Measurements from ENCODE around the gene CSAD.

Gene CSAD

DNA sequence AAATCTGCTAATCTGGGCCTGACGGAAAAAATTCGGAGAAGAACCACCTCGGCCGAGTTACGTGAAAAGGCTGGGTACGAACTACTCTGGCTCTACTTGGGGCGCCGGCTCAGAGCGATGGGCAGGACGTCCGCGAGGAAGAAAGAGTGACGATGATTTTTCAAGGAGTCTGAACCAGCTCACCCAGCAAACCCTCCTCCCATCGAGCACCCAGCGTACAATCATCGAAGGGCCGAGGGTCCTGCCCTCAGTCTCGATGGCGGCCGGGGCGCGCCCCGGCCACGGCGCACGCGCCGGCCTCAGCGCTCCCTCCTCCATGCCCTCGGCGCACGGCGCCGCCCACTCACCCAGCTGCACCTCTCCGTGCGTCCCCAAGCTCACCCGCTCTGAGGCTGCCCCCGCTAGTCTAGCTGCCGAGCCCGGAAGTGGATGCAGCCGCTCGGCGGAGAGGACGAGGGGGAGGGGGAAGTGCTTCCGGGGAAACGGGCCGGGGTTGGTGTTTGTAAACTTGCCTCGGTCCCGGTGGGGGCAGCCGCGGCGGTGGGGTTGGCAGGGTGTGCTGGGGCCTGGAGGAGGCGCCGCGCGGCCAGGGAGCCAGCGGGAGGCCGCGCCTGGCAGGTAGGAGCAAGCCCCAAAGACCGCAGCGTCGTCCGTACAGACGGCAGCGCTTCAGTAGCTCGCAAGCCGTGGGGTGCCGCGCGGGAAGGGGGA lies at the start of gene CSAD, which contains the start of gene ZNF740:
Gene CSAD, minus strand, starts transcription at position 706 of the 711 bp plus-strand sequence. CDS start 7,455 bp downstream, outside the sequence.
Gene ZNF740, plus strand, starts transcription at position 503 of the 711 bp plus-strand sequence. CDS start 1,262 bp downstream, outside the sequence.
- H3K4me3 ChIP-seq (ENCODE audit: low read depth in 1 of 5, low read length in 5 of 5): peak within 1 kb of the TSS; percentile 74 to 91 (median 85)
- peak within 1 kb of the TSS; percentile 87 for H3K27ac ChIP-seq (ENCODE audit: low read depth, low read length)
- H3K4me1 ChIP-seq (ENCODE audit: control insufficient read depth in 5 of 5, insufficient read depth in 5 of 5, low read length in 5 of 5): peaks cover 16 to 61% (median 48%) of the 10 kb centered on the region in 5 donors
- no peaks in the 10 kb centered on the region for H3K9me3 ChIP-seq (ENCODE audit: control insufficient read depth in 5 of 5, low read length in 5 of 5)
- H3K36me3 ChIP-seq (ENCODE audit: control insufficient read depth in 5 of 5, insufficient read depth in 5 of 5, low read length in 5 of 5): peaks cover 12 to 32% (median 22%) of the 10 kb centered on the region in 5 donors
- peak within 1 kb of the TSS; percentile 84 to 91 (median 88) for H3K9ac ChIP-seq (ENCODE audit: low read length in 5 of 5)
- no peaks in the 10 kb centered on the region for H3K27me3 ChIP-seq (ENCODE audit: control insufficient read depth in 5 of 5, insufficient read depth in 4 of 5, low read length in 5 of 5)

DNA sequence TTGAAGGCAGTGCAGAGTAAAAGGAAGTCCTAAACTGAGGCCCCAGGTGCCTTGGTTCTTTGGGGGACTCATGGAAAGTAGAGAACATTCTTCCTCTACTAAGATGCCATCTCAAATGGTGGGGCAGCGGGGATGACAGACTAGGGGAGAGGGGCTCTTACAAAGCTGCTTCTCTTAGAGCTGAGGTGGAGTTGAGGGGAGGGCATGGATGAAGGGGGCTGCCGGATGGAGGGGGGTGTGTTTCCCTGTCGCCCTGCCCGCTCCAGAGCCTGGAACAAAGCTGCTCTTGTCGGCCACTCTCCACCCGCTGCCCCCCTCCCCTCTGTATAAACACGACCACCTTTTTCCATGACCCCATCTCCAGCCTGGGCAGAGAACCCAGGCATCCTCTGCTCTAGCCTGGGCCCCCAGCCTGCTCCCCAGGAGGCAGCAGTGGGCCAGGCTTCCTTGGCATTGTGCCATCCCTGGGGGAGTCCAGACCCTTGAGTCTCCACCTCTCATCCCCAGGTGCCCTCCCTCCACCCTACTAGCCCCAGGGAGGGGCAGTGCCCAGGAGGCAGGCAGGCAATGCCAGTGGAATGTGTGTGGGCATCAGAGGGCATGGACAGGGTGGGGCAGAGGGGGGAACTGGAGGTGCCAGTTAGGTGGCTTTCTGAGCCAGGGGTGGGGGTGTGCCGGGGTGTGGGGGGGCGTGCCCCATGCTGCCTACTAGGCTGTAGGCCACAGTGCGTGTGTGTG lies 49.6 kb upstream of the CSAD start:
- no peak overlapping the region for H3K27ac ChIP-seq (ENCODE audit: low read depth, low read length)
- H3K4me3 ChIP-seq (ENCODE audit: low read depth in 1 of 5, low read length in 5 of 5): no peak overlapping the region
- H3K9me3 ChIP-seq (ENCODE audit: control insufficient read depth in 5 of 5, low read length in 5 of 5): no peaks in the 10 kb centered on the region
- no peak overlapping the region for H3K9ac ChIP-seq (ENCODE audit: low read length in 5 of 5)
- H3K27me3 ChIP-seq (ENCODE audit: control insufficient read depth in 5 of 5, insufficient read depth in 4 of 5, low read length in 5 of 5): peaks cover 0 to 22% (median 4%) of the 10 kb centered on the region in 5 donors
- H3K36me3 ChIP-seq (ENCODE audit: control insufficient read depth in 5 of 5, insufficient read depth in 5 of 5, low read length in 5 of 5): peaks cover 0 to 4% (median 0%) of the 10 kb centered on the region in 5 donors
- peaks cover 2 to 32% (median 30%) of the 10 kb centered on the region in 5 donors for H3K4me1 ChIP-seq (ENCODE audit: control insufficient read depth in 5 of 5, insufficient read depth in 5 of 5, low read length in 5 of 5)

DNA sequence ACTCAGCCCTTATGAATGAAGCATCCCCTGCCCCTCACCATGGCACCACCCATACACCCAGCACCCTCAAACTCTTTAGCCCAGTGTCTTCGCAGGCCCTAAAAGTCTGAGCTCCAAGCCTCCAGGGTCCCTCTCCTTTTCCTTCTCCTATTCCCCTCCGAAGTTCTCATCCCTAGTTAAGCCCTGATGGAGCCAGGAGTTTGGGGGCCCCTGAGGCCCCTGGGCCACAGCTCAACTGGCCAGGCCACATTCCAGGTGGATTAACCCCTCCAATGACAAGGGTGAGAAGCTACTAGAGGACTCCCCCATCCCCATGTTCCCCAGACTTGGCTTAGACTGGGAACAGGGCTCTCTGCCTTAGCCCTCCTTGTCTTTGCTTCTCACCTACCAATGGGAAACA lies 48.7 kb upstream of the CSAD start:
- Histone ChIP-seq H3K9ac (ENCODE audit: low read length in 5 of 5) (no peak overlapping the region), H3K27me3 (ENCODE audit: control insufficient read depth in 5 of 5, insufficient read depth in 4 of 5, low read length in 5 of 5) (peaks cover 0 to 13% (median 4%) of the 10 kb centered on the region in 5 donors), H3K9me3 (ENCODE audit: control insufficient read depth in 5 of 5, low read length in 5 of 5) (no peaks in the 10 kb centered on the region), H3K27ac (ENCODE audit: low read depth, low read length) (no peak overlapping the region), H3K4me1 (ENCODE audit: control insufficient read depth in 5 of 5, insufficient read depth in 5 of 5, low read length in 5 of 5) (peaks cover 2 to 36% (median 32%) of the 10 kb centered on the region in 5 donors), H3K4me3 (ENCODE audit: low read depth in 1 of 5, low read length in 5 of 5) (no peak overlapping the region), H3K36me3 (ENCODE audit: control insufficient read depth in 5 of 5, insufficient read depth in 5 of 5, low read length in 5 of 5) (peaks cover 0 to 4% (median 0%) of the 10 kb centered on the region in 5 donors)

DNA sequence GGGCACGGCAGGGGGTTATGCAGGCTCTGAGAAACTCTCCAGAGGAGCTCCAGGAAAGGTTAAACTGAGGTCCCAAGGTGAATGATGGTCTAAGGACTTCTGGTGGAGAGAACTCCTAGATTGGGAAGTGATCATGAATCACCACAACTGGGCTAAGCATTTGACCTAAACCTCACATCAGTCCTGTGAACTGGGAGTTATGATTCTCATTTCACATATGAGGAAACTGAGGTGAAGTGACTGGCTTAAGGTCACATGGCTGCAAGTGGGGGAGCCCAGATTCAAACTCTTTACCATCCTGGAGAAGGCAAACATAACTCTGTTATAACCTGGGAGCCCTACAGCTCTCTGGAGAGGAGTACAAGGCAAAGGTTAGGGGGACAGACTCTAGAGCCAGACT lies 47.1 kb upstream of the CSAD start:
- peaks cover 4 to 39% (median 34%) of the 10 kb centered on the region in 5 donors for H3K4me1 ChIP-seq (ENCODE audit: control insufficient read depth in 5 of 5, insufficient read depth in 5 of 5, low read length in 5 of 5)
- H3K9me3 ChIP-seq (ENCODE audit: control insufficient read depth in 5 of 5, low read length in 5 of 5): no peaks in the 10 kb centered on the region
- no peak overlapping the region for H3K9ac ChIP-seq (ENCODE audit: low read length in 5 of 5)
- H3K36me3 ChIP-seq (ENCODE audit: control insufficient read depth in 5 of 5, insufficient read depth in 5 of 5, low read length in 5 of 5): peaks cover 0 to 4% (median 0%) of the 10 kb centered on the region in 5 donors
- no peaks in the 10 kb centered on the region for H3K27me3 ChIP-seq (ENCODE audit: control insufficient read depth in 5 of 5, insufficient read depth in 4 of 5, low read length in 5 of 5)
- no peak overlapping the region for H3K4me3 ChIP-seq (ENCODE audit: low read depth in 1 of 5, low read length in 5 of 5)
- H3K27ac ChIP-seq (ENCODE audit: low read depth, low read length): no peak overlapping the region

DNA sequence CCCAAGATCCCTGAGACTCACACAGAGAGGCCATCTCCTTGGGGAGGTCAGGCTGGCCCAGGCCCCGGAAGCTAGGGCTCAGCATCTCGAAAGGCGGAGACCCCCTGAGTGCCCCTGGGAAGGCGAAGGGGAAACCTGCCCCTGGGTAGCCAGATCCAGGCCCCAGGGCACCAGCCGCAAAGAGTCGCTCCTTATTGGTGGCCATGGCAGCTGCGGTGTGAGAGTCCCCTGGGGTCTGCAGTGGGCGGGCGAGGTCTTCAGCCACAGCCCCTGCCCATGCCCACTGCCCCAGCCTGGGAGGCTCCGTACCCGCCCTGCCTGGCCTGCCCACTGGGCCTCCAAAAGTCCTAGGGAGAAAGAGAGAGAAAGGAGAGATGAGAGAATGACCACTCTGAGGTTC lies 46.6 kb upstream of the CSAD start:
- Histone ChIP-seq H3K36me3 (ENCODE audit: control insufficient read depth in 5 of 5, insufficient read depth in 5 of 5, low read length in 5 of 5) (peaks cover 0 to 4% (median 0%) of the 10 kb centered on the region in 5 donors), H3K27ac (ENCODE audit: low read depth, low read length) (no peak overlapping the region), H3K27me3 (ENCODE audit: control insufficient read depth in 5 of 5, insufficient read depth in 4 of 5, low read length in 5 of 5) (no peaks in the 10 kb centered on the region), H3K4me3 (ENCODE audit: low read depth in 1 of 5, low read length in 5 of 5) (no peak overlapping the region), H3K4me1 (ENCODE audit: control insufficient read depth in 5 of 5, insufficient read depth in 5 of 5, low read length in 5 of 5) (peaks cover 4 to 39% (median 34%) of the 10 kb centered on the region in 5 donors), H3K9ac (ENCODE audit: low read length in 5 of 5) (no peak overlapping the region), H3K9me3 (ENCODE audit: control insufficient read depth in 5 of 5, low read length in 5 of 5) (no peaks in the 10 kb centered on the region)

- no peaks in the 10 kb centered on the region for H3K9me3 ChIP-seq (ENCODE audit: control insufficient read depth in 5 of 5, low read length in 5 of 5)
- no peaks in the 10 kb centered on the region for H3K27me3 ChIP-seq (ENCODE audit: control insufficient read depth in 5 of 5, insufficient read depth in 4 of 5, low read length in 5 of 5)
- peaks cover 6 to 42% (median 35%) of the 10 kb centered on the region in 5 donors for H3K4me1 ChIP-seq (ENCODE audit: control insufficient read depth in 5 of 5, insufficient read depth in 5 of 5, low read length in 5 of 5)
- no peak overlapping the region for H3K9ac ChIP-seq (ENCODE audit: low read length in 5 of 5)
- H3K4me3 ChIP-seq (ENCODE audit: low read depth in 1 of 5, low read length in 5 of 5): no peak overlapping the region
- peaks cover 0 to 4% (median 0%) of the 10 kb centered on the region in 5 donors for H3K36me3 ChIP-seq (ENCODE audit: control insufficient read depth in 5 of 5, insufficient read depth in 5 of 5, low read length in 5 of 5)
- no peak overlapping the region for H3K27ac ChIP-seq (ENCODE audit: low read depth, low read length)
Observed at GRCh38 chr12:53226815-53227214, 46.1 kb upstream of the CSAD start.

DNA sequence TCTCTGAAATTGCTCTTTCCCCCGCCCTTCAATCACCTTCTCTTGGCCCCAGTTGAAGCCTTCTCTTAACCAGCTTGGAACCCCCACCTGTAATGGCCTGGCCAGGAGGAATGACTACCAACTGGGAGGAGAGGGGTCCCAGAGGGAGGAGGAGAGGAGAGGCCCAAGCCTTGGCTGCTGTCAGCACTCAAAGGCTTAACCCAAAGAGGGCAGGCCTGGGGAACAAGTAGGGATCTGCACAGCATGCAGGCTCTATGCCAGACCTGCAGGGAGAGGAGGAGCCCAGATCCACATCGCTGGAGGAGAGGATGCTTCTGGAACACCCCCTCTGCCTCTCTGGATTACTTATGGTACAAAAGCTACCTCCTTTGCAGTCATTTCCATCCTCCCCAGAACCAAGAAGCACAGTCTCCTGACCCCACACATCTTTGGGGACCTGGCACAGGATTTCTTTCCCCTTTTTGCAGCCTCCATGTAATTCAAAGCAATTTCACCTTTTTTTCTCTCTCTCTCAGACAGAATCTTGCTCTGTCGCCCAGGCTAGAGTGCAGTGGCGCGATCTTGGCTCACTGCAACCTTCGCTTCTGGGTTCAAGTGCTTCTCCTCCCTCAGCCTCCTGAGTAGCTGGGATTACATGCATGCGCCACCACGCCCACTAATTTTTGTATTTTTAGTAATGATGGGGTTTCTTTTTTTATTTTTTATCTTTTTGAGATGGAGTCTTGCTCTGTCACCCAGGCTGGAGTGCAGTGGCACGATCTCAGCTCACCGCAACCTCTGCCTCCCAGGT lies 45.1 kb upstream of the CSAD start:
- H3K27ac ChIP-seq (ENCODE audit: low read depth, low read length): no peak overlapping the region

DNA sequence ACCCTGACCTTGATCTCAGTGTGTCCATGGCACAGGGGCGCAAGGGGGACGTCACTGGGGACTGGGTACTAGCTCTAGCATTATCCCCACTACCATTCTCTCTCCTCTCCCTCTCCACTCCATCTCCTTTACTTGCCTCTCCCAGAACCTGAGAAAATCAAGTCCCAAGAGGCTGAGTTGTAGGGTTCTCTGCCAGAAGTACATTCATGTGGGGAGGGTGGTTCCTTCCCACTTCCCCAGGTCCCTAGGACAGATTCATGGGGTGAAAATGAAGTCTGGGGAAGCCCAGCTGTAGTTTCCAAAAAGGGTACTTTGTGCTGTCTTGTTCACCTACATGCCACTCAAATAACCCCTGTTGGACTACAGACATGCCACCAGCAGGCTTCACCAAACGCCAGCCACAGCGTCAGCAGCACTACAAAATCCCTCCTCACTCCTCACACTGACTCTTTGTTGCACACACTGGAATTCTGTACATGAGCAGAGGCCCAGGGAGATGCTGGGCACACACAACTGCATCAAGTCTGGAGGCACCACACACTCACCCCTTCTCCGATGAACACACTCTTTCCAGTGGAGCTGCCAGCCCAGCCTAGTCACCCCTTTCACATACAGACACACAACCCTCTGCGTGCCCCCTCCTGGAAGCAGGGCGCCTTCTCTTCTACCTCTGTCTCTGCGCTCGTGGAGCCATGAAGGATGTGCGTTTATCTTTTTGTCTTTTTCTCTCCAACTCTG lies 44.3 kb upstream of the CSAD start:
- Histone ChIP-seq H3K27ac (ENCODE audit: low read depth, low read length) (no peak overlapping the region), H3K9me3 (ENCODE audit: control insufficient read depth in 5 of 5, low read length in 5 of 5) (no peaks in the 10 kb centered on the region), H3K4me3 (ENCODE audit: low read depth in 1 of 5, low read length in 5 of 5) (no peak overlapping the region), H3K36me3 (ENCODE audit: control insufficient read depth in 5 of 5, insufficient read depth in 5 of 5, low read length in 5 of 5) (peaks cover 0 to 4% (median 0%) of the 10 kb centered on the region in 5 donors), H3K4me1 (ENCODE audit: control insufficient read depth in 5 of 5, insufficient read depth in 5 of 5, low read length in 5 of 5) (peaks cover 6 to 45% (median 33%) of the 10 kb centered on the region in 5 donors), H3K27me3 (ENCODE audit: control insufficient read depth in 5 of 5, insufficient read depth in 4 of 5, low read length in 5 of 5) (no peaks in the 10 kb centered on the region), H3K9ac (ENCODE audit: low read length in 5 of 5) (no peak overlapping the region)

More for the DNA sequence above, 45.1 kb upstream of the CSAD start:
- no peak overlapping the region for H3K9ac ChIP-seq (ENCODE audit: low read length in 5 of 5)
- no peaks in the 10 kb centered on the region for H3K27me3 ChIP-seq (ENCODE audit: control insufficient read depth in 5 of 5, insufficient read depth in 4 of 5, low read length in 5 of 5)
- H3K36me3 ChIP-seq (ENCODE audit: control insufficient read depth in 5 of 5, insufficient read depth in 5 of 5, low read length in 5 of 5): peaks cover 0 to 4% (median 0%) of the 10 kb centered on the region in 5 donors
- H3K4me1 ChIP-seq (ENCODE audit: control insufficient read depth in 5 of 5, insufficient read depth in 5 of 5, low read length in 5 of 5): peaks cover 6 to 38% (median 29%) of the 10 kb centered on the region in 5 donors
- no peaks in the 10 kb centered on the region for H3K9me3 ChIP-seq (ENCODE audit: control insufficient read depth in 5 of 5, low read length in 5 of 5)
- H3K4me3 ChIP-seq (ENCODE audit: low read depth in 1 of 5, low read length in 5 of 5): no peak overlapping the region

Measured in subcutaneous abdominal adipose tissue (tissue), 5 donors.